Neural cell (in vitro differentiated cells): Measurements from ENCODE around the gene ZIM2.

Source experiments
- CTCF ChIP-seq: fragments of 450-650 bp; IDR thresholded peaks from 2 replicates; pipeline ENCODE4 v1.5.1; 2014; ENCODE audit warnings: antibody characterized with exemption, mild to moderate bottlenecking, moderate library complexity; ENCODE audit not compliant: poor library complexity, severe bottlenecking
- EP300 ChIP-seq: fragments of 450-650 bp; conservative IDR thresholded peaks from 2 replicates; pipeline ENCODE4 v1.6.1; 2014; ENCODE audit warnings: antibody characterized with exemption, mild to moderate bottlenecking, moderate library complexity; ENCODE audit not compliant: poor library complexity, severe bottlenecking
- EZH2 ChIP-seq: fragments of 200-600, 300-800 bp; shearing (Covaris generic), sonication (generic); IDR thresholded peaks from 2 replicates; pipeline ENCODE4 v1.6.1; 2014; ENCODE audit warnings: antibody characterized with exemption, low read length, borderline replicate concordance, mild to moderate bottlenecking; ENCODE audit not compliant: insufficient read depth, poor library complexity, severe bottlenecking
- MXI1 ChIP-seq: fragments of 450-650 bp; conservative IDR thresholded peaks from 2 replicates; pipeline ENCODE4 v1.6.1; 2014; ENCODE audit warnings: antibody characterized with exemption, mild to moderate bottlenecking; ENCODE audit not compliant: poor library complexity, severe bottlenecking
- POLR2AphosphoS5 ChIP-seq: IDR thresholded peaks from 2 replicates; pipeline ENCODE4 v1.6.1; 2012
- REST ChIP-seq: IDR thresholded peaks from 2 replicates; pipeline ENCODE4 v1.6.1; 2012; ENCODE audit warnings: borderline replicate concordance
- SMC3 ChIP-seq: fragments of 450-650 bp; conservative IDR thresholded peaks from 2 replicates; pipeline ENCODE4 v1.6.1; 2014; ENCODE audit warnings: antibody characterized with exemption, mild to moderate bottlenecking, moderate library complexity; ENCODE audit not compliant: poor library complexity
- TAF1 ChIP-seq: IDR thresholded peaks from 2 replicates; pipeline ENCODE4 v1.6.1; 2012; ENCODE audit warnings: low read depth

DNA sequence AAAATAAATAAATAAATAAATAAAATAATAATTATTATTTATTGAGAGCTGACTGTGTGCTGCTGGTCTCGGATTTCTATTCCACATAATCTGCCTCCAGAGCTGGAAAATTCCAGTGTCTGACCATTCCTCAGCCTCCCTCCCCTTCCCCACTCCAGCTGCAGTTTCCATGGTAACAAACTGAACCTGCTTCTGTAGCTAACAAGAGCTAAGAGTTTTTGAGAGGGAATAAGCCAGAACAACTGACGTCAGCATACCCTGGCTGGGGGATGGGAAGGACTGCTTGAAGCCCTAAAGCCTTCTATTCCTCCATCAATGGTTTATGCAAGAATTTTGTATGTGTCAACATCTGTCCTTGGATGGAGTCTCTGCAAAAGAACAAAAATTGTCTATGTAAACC is 26.0 kb upstream of the ZIM2 start:
- TF ChIP-seq EZH2, result no peak
- TF ChIP-seq CTCF, result no peak
- no peak for TF ChIP-seq POLR2AphosphoS5
- TF ChIP-seq TAF1, result no peak
- peak; percentile 43 for TF ChIP-seq EP300
- TF ChIP-seq SMC3, result no peak
- TF ChIP-seq REST, result no peak
- TF ChIP-seq MXI1, result no peak
